Fibroblast of mammary gland (primary cell): ENCODE results near the gene WAS.

ENCODE experiments used
- DNase-seq: peaks from one replicate; pipeline ENCODE4 v3.0.0-alpha.2; 2010; ENCODE audit warnings: low read depth
- H3K4me3 ChIP-seq: 2 replicates; pipeline ENCODE4 v1.5.1; 2011; ENCODE audit warnings: low read depth, mild to moderate bottlenecking, low read length, moderate library complexity; ENCODE audit not compliant: control insufficient read depth
- TF ChIP-seq, protein P1 (sequence below): conservative IDR thresholded peaks from 2 replicates; pipeline ENCODE4 v1.5.1; 2011; ENCODE audit warnings: low read depth, low read length, inconsistent platforms; ENCODE audit not compliant: control insufficient read depth, insufficient read depth

Gene WAS

DNA sequence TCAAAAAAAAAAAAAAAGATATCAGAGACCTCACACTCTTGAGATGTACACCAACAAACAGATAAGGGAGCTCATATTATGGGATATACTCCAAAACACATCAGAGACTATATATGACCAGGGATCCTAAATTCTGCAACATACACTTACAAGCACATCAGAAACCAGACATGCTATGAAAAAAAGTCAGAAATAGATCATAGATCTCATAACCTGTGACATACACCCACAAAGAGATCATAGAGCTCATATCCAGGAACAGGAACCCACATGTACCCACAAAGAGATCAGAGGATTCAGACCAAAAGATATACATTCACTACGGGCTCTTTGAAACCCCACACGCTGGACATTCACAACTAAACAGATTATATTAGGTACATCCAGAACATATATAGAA is 43.0 kb downstream of the WAS start:
- no peak for DNase-seq
- H3K4me3 ChIP-seq: no peak overlapping the region
- TF ChIP-seq, protein P1, sequence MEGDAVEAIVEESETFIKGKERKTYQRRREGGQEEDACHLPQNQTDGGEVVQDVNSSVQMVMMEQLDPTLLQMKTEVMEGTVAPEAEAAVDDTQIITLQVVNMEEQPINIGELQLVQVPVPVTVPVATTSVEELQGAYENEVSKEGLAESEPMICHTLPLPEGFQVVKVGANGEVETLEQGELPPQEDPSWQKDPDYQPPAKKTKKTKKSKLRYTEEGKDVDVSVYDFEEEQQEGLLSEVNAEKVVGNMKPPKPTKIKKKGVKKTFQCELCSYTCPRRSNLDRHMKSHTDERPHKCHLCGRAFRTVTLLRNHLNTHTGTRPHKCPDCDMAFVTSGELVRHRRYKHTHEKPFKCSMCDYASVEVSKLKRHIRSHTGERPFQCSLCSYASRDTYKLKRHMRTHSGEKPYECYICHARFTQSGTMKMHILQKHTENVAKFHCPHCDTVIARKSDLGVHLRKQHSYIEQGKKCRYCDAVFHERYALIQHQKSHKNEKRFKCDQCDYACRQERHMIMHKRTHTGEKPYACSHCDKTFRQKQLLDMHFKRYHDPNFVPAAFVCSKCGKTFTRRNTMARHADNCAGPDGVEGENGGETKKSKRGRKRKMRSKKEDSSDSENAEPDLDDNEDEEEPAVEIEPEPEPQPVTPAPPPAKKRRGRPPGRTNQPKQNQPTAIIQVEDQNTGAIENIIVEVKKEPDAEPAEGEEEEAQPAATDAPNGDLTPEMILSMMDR: no peak

DNA sequence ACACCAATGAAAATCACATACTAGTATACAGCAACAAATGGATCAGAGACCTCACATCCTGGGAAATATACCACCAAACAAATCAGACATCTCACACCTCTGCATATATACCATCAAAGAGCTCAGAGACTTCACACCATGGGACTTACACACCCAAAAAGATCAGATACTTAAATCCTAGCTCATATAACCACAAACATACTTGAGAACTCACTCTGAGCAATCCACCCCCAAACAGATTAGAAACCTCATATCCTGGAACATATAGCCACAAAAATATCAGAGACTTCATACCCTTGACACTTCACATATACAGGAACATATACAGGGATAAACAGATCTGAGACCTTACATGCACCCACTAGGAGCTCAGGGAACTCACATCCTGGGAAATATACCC is 45.1 kb downstream of the WAS start:
- TF ChIP-seq, protein P1: no peak
- no peak overlapping the region for H3K4me3 ChIP-seq
- DNase-seq: no peak

DNA sequence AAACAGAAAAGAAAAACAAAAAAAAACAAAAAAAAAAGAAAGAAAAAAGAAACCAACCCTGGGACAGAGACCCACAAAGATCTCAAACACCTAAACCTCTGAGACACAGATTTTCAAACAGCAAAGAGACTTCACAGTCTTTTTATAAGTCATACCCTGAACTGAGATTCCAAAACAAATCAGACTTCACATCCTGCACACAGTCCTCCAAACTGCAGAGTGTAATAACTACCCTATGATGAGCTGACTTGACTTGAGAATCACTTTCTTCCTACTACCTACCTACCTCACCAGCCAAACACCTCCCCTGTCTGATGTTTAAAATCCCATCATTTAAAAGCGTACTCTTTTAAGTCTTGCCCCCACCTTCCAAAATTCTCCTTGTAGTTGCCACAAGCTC is 52.7 kb downstream of the WAS start:
- DNase-seq: no peak
- TF ChIP-seq, protein P1: no peak
- no peak overlapping the region for H3K4me3 ChIP-seq

DNA sequence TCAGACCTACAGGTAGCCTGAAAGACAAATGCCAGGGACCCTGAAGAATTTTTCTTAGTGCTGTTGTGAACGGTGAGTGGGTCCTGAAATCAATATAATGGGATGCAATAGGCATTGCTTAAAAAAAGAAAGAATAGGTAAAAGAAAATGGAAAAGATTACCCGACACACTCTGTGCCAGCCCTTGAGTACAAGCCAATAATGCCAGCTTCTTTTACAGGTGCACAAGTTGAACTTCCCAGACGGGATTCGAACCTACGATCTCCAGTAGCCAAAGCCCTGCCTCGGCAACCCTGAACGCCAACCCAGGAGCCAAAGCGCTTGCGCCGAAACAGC is 53.2 kb downstream of the WAS start:
- H3K4me3 ChIP-seq: peak overlapping the region; percentile 35
- TF ChIP-seq, protein P1: no peak
- no peak for DNase-seq

DNA sequence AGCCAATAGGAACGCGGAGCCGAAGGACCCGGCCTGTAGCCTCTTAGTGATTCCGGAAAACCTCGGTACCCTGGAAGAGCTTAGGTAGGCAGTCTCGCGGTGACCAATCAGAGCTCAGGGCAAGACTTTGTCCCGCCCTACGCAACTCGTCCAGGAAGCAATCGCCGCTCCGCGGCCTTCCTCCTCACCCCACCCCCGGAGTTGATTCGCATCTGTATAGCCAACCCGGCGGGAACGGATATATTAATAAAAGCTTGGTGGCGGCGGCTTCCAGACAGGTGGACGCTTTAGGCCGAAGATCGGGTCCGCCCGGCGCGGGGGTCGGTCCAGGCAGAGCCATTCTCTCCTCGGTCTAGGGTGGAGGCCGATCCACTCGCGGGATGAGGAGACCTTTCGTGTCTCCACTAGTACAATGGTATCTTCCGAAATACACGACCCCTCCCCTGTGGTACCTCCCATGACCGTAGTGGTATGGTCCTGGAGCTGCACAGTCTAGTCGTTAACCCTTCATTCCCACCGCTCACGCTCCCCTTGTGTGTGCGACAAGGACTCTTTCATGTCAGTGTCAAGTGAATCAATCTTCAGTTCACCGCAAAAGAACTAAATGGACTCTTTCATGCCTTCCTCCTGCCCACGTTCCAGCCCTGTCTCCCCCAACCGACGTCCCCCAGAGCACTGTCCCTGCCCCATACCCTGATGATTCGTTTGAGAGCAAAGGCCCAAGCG is 53.8 kb downstream of the WAS start:
- peak; percentile 97 for DNase-seq
- peak overlapping the region; percentile 66 for H3K4me3 ChIP-seq
- TF ChIP-seq, protein P1: no peak

DNA sequence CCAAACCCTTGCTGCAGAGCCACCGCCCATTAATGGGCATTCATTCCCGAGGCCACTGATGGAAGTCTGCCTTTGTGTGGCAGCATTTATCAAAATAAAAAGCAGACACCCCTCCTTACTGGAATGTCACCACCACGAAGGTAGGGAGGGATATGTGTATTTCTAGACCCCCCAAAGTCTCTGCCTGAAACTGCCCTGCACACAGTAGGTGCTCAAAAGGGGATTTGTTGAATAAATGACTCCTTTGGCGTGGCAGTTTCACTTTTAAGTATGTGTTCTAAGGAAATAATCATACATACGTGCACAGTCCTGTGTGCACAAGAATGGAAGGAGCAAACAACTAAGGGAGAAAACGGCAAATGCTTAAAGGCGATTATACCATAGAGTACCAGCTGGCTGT is 54.3 kb downstream of the WAS start:
- no peak for DNase-seq
- peak overlapping the region; percentile 66 for H3K4me3 ChIP-seq
- TF ChIP-seq, protein P1: no peak
